Body of pancreas (tissue), 4 donors: Measurements from ENCODE around the gene DNMBP. TPM values are rescaled to one million over a fixed set of nuclear protein-coding genes. Genes with fewer than 3 reads are reported as not detected.

Experiments used
- ATAC-seq: fragments of 150-250 bp; one replicate; pipeline ENCODE4 v1.9.1; 2016
- DNase-seq, 4 donors: peaks; one replicate each; pipeline ENCODE4 v3.0.0-alpha.2; 2019
- H3K27ac ChIP-seq, 4 donors: fragments of 200-600 bp; sonication (generic); 1 replicate in 3 of 4; 2 replicates in 1 of 4; pipeline versions ENCODE4 v1.5.1 to v1.6.1; 2016 to 2019; ENCODE audit warnings: mild to moderate bottlenecking in 1 of 4, mixed read lengths in 1 of 4, moderate library complexity in 1 of 4
- H3K27me3 ChIP-seq, 2 donors: fragments of 200-600 bp; sonication (generic); one replicate each; pipeline ENCODE4 v1.6.0; 2016; ENCODE audit warnings: mild to moderate bottlenecking in 1 of 2
- H3K36me3 ChIP-seq, 2 donors: fragments of 200-600 bp; sonication (generic); replicated peaks in 1 of 2; 2 replicates each; pipeline ENCODE4 v1.5.1; 2016; ENCODE audit warnings: low read depth in 2 of 2; ENCODE audit not compliant: insufficient read depth in 1 of 2
- H3K4me1 ChIP-seq: fragments of 200-600 bp; sonication (generic); one replicate; pipeline ENCODE4 v1.6.0; 2016
- H3K4me3 ChIP-seq, 2 donors: fragments of 200-600 bp; sonication (generic); 1 replicate in 1 of 2; 2 replicates in 1 of 2; pipeline ENCODE4 v1.5.1; 2016 to 2019
- H3K9me3 ChIP-seq, 3 donors: fragments of 200-600 bp; sonication (generic); 1 replicate in 2 of 3; 2 replicates in 1 of 3; pipeline ENCODE4 v1.5.1; 2016
- CTCF ChIP-seq, 7 experiments: fragments of 450-650 bp in 4 of 7; fragments of 200-600 bp in 3 of 7; sonication (generic) in 3 of 7; IDR thresholded peaks; one replicate each; pipeline ENCODE4 v1.5.1; 2016 to 2019; ENCODE audit warnings: antibody characterized with exemption in 7 of 7
- POLR2A ChIP-seq, 3 donors: fragments of 450-650 bp; IDR thresholded peaks; one replicate each; pipeline ENCODE4 v1.6.1; 2016; ENCODE audit warnings: antibody characterized with exemption in 3 of 3, mild to moderate bottlenecking in 2 of 3
- WGBS, 2 donors: methylation state at CpG; one replicate each; pipeline ENCODE4 v1.1.5; 2017; 5-methylcytosine and 5-hydroxymethylcytosine counted together
- intact Hi-C: fragments of 100-400 bp; cut with DNase I; formaldehyde crosslinking; loops from one replicate; pipeline ENCODE4 v1.15.1; 2023
- total RNA-seq, 2 donors: library from RNA; depleted of rRNA; stranded (reverse); fragments of >200 nt; gene quantifications; one replicate each; pipeline ENCODE4 v1.1.0, GENCODE V29; 2016

Gene DNMBP
- total RNA-seq, 2 donors from 2014 or later: 11.5 to 19.2 TPM

- Histone ChIP-seq H3K36me3 (no peaks in the 10 kb centered on the region), H3K4me3 (no peak overlapping the region), H3K27me3 (no peaks in the 10 kb centered on the region), H3K4me1 (peaks cover 72% of the 10 kb centered on the region), H3K27ac (peak overlapping the region in 3 of 4 donors; percentile 22 to 89 (median 37)), H3K9me3 (no peaks in the 10 kb centered on the region)
- no peak for DNase-seq
- no peak for ATAC-seq
- intact Hi-C loops: no loop called here
- 15 to 24% methylated on average over 3 of the region's 3 CpGs for WGBS, 2 donors
- TF ChIP-seq POLR2A (IDR thresholded peaks at IDR 0.05): no peak
- no peak for TF ChIP-seq CTCF (IDR thresholded peaks at IDR 0.05)
These were observed 85.1 kb downstream of the DNMBP start for GRCh38 chr10:99924451-99925255.

DNA sequence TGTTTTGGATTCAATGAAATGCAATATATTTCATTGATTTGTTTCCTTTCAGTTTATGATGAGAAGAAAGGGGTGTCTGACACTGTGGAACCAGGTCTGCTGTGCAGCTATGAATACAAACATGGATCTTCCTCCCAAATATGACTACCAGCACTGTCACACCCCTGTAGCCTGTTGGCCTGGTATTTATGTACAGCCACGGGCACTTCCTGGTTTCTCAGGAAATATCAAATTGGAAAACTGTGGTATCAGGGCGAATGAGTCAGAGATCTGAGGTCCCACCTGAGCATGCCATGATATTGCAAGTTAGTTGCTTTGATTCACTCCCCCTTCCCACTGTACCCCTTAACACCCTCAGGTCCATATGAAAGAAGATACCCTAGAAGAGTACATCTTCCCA is 87.8 kb downstream of the DNMBP start:
- H3K27me3 ChIP-seq: no peaks in the 10 kb centered on the region
- intact Hi-C loops: no loop called here
- no peaks in the 10 kb centered on the region for H3K9me3 ChIP-seq
- peaks cover 90% of the 10 kb centered on the region for H3K4me1 ChIP-seq
- no peak for ATAC-seq
- no peak overlapping the region for H3K4me3 ChIP-seq
- no peaks in the 10 kb centered on the region for H3K36me3 ChIP-seq
- WGBS, 2 donors: 35 to 42% methylated on average over 2 of the region's 2 CpGs
- TF ChIP-seq CTCF (IDR thresholded peaks at IDR 0.05) (no peak), POLR2A (IDR thresholded peaks at IDR 0.05) (no peak)
- peak overlapping the region; percentile 56 to 81 (median 76) for H3K27ac ChIP-seq
- DNase-seq: peak in 1 of 4 donors; percentile 15

DNA sequence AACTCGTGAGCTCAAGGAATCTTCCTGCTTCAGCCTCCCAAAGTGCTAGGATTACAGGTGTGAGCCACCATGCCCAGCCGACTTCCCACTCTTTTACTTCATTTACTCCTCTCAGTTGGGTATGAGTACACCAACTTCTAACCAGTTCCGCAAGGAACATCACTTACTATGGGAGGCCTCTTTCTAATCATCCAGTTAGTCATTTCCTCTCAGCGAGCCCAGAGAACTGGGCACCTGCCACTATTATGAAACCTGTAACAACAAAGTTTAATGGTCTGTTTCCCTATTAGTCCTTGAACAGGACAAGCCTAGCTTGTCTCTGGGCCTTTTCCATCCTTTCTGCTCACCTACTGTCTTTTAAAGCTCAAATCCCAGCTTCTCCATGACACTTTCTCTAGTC is 88.8 kb downstream of the DNMBP start:
- DNase-seq (peak; percentile 34 to 59 (median 54)), ATAC-seq (peak; percentile 63)
- TF ChIP-seq POLR2A (IDR thresholded peaks at IDR 0.05) (peak in 2 of 3 donors; percentile 2 to 5), CTCF (IDR thresholded peaks at IDR 0.05) (no peak)
- no peaks in the 10 kb centered on the region for H3K36me3 ChIP-seq
- peak overlapping the region; percentile 71 to 89 (median 80) for H3K27ac ChIP-seq
- 54 to 58% methylated on average over 3 to 4 of the region's 4 CpGs for WGBS, 2 donors
- no peaks in the 10 kb centered on the region for H3K27me3 ChIP-seq
- peaks cover 83% of the 10 kb centered on the region for H3K4me1 ChIP-seq
- intact Hi-C loops: no loop called here
- H3K9me3 ChIP-seq: no peaks in the 10 kb centered on the region
- no peak overlapping the region for H3K4me3 ChIP-seq

GRCh38 chr10:99920486-99920885 is 89.3 kb downstream of the DNMBP start:
- Histone ChIP-seq H3K27ac (peak overlapping the region; percentile 71 to 89 (median 80)), H3K4me3 (no peak overlapping the region), H3K4me1 (peaks cover 79% of the 10 kb centered on the region), H3K27me3 (no peaks in the 10 kb centered on the region), H3K9me3 (no peaks in the 10 kb centered on the region), H3K36me3 (no peaks in the 10 kb centered on the region)
- intact Hi-C loops: no loop called here
- ATAC-seq (peak; percentile 88), DNase-seq (peak; percentile 48 to 74 (median 70))
- peak in 2 of 3 donors; percentile 45 to 66 for TF ChIP-seq POLR2A (IDR thresholded peaks at IDR 0.05)
- no peak for TF ChIP-seq CTCF (IDR thresholded peaks at IDR 0.05)
- WGBS, 2 donors: 29 to 48% methylated on average over 5 of the region's 5 CpGs
